Panc1 (cell line): ENCODE measurements around the gene CD34. TPM values are rescaled to one million over a fixed set of nuclear protein-coding genes. Genes with fewer than 3 reads are reported as not detected.

Experiments
- ATAC-seq: fragments of 200-7000 bp; cut with Tn5 transposase; 2 replicates; pipeline ENCODE4 v1.9.1; 2020; ENCODE audit warnings: mild to moderate bottlenecking, moderate library complexity
- BruUV-seq: library from RNA; stranded (reverse); fragments of 400-500 nt; replicated peaks from 2 replicates; lab custom pipeline; 2021; lab: Mats Ljungman, UMichigan
- CTCF ChIA-PET: fragments of 300-600 bp; sonication (Branson Sonifier 250); formaldehyde crosslinking; loops from one replicate; lab custom pipeline; 2022; ENCODE audit warnings: antibody characterized with exemption; lab: Charles Lee
- POLR2A ChIA-PET: fragments of 300-600 bp; sonication (Branson Sonifier 250); formaldehyde crosslinking; loops from one replicate; lab custom pipeline; 2022; ENCODE audit warnings: antibody characterized with exemption; lab: Charles Lee
- DNase-seq: peaks from one replicate; pipeline ENCODE4 v3.0.0-alpha.2; 2010; ENCODE audit warnings: low read depth, low spot score
- H3K27ac ChIP-seq: 2 replicates; pipeline ENCODE4 v1.5.1; 2011; ENCODE audit warnings: mild to moderate bottlenecking, low read length, inconsistent platforms
- H3K27me3 ChIP-seq: fragments of 200-500 bp; sonication (Bioruptor generic); 2 replicates; pipeline ENCODE4 v1.6.0; 2014; ENCODE audit warnings: low read length, inconsistent platforms; ENCODE audit not compliant: control insufficient read depth, insufficient read depth
- H3K36me3 ChIP-seq: fragments of 200-500 bp; sonication (Bioruptor generic); 2 replicates; pipeline ENCODE4 v1.5.1; 2014; ENCODE audit warnings: inconsistent platforms, mild to moderate bottlenecking, low read length, moderate library complexity; ENCODE audit not compliant: control insufficient read depth, insufficient read depth
- H3K4me1 ChIP-seq: 2 replicates; pipeline ENCODE4 v1.5.1; 2011; ENCODE audit warnings: inconsistent platforms, mild to moderate bottlenecking, low read length, moderate library complexity; ENCODE audit not compliant: control insufficient read depth, insufficient read depth
- H3K4me3 ChIP-seq, 2 experiments: 2 replicates each; pipeline ENCODE4 v1.5.1; 2011 to 2012; ENCODE audit warnings: low read depth in 2 of 2, low read length in 2 of 2, mild to moderate bottlenecking in 2 of 2, inconsistent platforms in 1 of 2, moderate library complexity in 1 of 2
- H3K9me3 ChIP-seq: fragments of 200-500 bp; sonication (Bioruptor generic); 2 replicates; pipeline ENCODE4 v1.5.1; 2014; ENCODE audit warnings: low read depth, mild to moderate bottlenecking, inconsistent platforms, low read length, moderate library complexity; ENCODE audit not compliant: control insufficient read depth, insufficient read depth
- POLR2AphosphoS5 ChIP-seq: IDR thresholded peaks from 2 replicates; pipeline ENCODE4 v1.6.1; 2012; ENCODE audit warnings: mild to moderate bottlenecking, low read depth, low read length, moderate library complexity
- SIN3A ChIP-seq: IDR thresholded peaks from 2 replicates; pipeline ENCODE4 v1.6.1; 2012; ENCODE audit warnings: low read depth, mild to moderate bottlenecking, low read length, moderate library complexity, borderline replicate concordance; ENCODE audit not compliant: insufficient read depth
- TCF7L2 ChIP-seq: IDR thresholded peaks from 2 replicates; pipeline ENCODE4 v1.6.1; 2011; ENCODE audit warnings: mild to moderate bottlenecking, low read depth, low read length, inconsistent platforms
- in situ Hi-C: cut with HindIII; loops from 2 replicates; pipeline ENCODE4 v1.10.0; 2016; ENCODE audit warnings: low sequenced_read_pairs, low pct_unique_long_range_greater_than_20kb
- intact Hi-C: fragments of 100-400 bp; cut with micrococcal nuclease; formaldehyde crosslinking; loops from one replicate; pipeline ENCODE4 v1.10.0; 2022; ENCODE audit not compliant: unreplicated experiment
- total RNA-seq: library from RNA; stranded (reverse); gene quantifications from one replicate; pipeline ENCODE4 v1.2.1, GENCODE V29; 2021; ENCODE audit not compliant: unreplicated experiment
- TF ChIP-seq, protein P1 (sequence below): fragments of 450-650 bp; IDR thresholded peaks from 2 replicates; pipeline ENCODE4 v1.5.1; 2017; ENCODE audit warnings: mild to moderate bottlenecking
- TF ChIP-seq, protein P2 (sequence below), 2 experiments: IDR thresholded peaks; 2 replicates each; pipeline ENCODE4 v1.6.1; 2011 to 2012; ENCODE audit warnings: low read depth in 2 of 2, control low read depth in 1 of 2, low read length in 1 of 2, mild to moderate bottlenecking in 1 of 2, moderate library complexity in 1 of 2; ENCODE audit not compliant: insufficient read depth in 1 of 2

The CD34 gene
- total RNA-seq, 1 experiment from 2014 or later: 0.15 TPM

DNA sequence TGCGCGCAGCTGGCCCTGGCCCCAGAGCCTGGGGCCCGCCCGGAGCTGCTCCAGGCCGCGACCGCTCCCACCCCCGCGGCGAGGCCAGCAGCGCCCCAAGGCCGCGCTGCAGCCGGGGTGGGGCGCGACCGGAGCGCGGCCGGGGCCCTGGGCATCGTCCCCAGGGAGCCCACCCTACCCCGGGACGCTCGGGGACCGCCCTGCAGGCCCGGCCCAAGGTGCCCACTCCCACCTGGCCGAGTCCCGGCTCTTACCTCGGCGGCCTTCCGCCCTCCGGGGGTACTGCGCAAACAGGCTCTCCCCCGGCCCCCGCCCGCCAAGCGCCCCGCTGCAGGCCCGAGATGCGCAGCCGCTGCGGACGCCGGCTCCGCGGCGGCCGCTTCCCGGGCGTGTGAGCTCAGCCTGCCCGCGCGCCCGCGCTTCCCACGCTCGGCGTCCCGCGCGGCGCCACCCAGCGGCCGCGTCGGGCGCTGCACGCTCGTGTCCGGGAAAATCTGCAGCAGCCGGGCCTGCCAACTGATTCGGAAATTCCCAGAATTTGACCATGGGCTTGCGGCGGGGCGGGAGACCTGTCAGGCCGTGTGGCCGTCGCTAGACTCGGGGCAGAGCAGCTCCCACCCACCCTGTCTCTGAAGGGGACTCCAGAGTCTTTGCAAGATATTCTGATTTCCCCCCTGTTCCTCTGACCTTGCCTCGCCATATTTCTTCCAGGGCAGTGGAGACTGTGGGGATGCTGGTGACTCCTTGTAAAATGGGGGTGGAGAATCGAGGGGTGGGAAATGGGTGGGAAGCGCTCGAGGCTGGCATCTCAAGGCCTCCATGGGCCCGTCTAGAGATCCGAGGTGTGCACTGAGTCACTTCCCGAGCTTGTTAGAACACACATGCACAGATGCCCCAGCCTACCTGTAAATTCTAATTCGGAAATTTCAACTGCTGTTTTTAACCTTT is 41.9 kb downstream of the CD34 start:
- no TSS peak for BruUV-seq
- Histone ChIP-seq H3K4me3 (peak overlapping the region; percentile 60 to 62), H3K27me3 (0 out of 2 replicates have a peak, but pooled peaks cover 2% of the 10 kb centered on the region), H3K9me3 (no peaks in the 10 kb centered on the region), H3K27ac (peak overlapping the region; percentile 66; the same call in 1 of the 2 replicates), H3K4me1 (peaks cover 5% of the 10 kb centered on the region; the same call in 1 of the 2 replicates), H3K36me3 (no peaks in the 10 kb centered on the region)
- ChIA-PET POLR2A (interaction anchor here (0.6 to 0.7 kb wide), 2 partner anchors 27 to 333 kb away, joined by 3 read pairs; no protein-coding TSS in a partner anchor), CTCF (interaction anchor here (0.6 to 1.3 kb wide), 6 partner anchors 29 to 306 kb away, joined by 3 to 13 read pairs (median 4); no protein-coding TSS in a partner anchor)
- intact Hi-C loops: loop anchor here (1.0 kb wide), 1 partner anchor 41 kb away; no protein-coding TSS in a partner anchor
- ATAC-seq (peak; percentile 92), DNase-seq (no peak)
- TF ChIP-seq, protein P1, sequence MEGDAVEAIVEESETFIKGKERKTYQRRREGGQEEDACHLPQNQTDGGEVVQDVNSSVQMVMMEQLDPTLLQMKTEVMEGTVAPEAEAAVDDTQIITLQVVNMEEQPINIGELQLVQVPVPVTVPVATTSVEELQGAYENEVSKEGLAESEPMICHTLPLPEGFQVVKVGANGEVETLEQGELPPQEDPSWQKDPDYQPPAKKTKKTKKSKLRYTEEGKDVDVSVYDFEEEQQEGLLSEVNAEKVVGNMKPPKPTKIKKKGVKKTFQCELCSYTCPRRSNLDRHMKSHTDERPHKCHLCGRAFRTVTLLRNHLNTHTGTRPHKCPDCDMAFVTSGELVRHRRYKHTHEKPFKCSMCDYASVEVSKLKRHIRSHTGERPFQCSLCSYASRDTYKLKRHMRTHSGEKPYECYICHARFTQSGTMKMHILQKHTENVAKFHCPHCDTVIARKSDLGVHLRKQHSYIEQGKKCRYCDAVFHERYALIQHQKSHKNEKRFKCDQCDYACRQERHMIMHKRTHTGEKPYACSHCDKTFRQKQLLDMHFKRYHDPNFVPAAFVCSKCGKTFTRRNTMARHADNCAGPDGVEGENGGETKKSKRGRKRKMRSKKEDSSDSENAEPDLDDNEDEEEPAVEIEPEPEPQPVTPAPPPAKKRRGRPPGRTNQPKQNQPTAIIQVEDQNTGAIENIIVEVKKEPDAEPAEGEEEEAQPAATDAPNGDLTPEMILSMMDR: peak; percentile 98
- TF ChIP-seq, protein P2, sequence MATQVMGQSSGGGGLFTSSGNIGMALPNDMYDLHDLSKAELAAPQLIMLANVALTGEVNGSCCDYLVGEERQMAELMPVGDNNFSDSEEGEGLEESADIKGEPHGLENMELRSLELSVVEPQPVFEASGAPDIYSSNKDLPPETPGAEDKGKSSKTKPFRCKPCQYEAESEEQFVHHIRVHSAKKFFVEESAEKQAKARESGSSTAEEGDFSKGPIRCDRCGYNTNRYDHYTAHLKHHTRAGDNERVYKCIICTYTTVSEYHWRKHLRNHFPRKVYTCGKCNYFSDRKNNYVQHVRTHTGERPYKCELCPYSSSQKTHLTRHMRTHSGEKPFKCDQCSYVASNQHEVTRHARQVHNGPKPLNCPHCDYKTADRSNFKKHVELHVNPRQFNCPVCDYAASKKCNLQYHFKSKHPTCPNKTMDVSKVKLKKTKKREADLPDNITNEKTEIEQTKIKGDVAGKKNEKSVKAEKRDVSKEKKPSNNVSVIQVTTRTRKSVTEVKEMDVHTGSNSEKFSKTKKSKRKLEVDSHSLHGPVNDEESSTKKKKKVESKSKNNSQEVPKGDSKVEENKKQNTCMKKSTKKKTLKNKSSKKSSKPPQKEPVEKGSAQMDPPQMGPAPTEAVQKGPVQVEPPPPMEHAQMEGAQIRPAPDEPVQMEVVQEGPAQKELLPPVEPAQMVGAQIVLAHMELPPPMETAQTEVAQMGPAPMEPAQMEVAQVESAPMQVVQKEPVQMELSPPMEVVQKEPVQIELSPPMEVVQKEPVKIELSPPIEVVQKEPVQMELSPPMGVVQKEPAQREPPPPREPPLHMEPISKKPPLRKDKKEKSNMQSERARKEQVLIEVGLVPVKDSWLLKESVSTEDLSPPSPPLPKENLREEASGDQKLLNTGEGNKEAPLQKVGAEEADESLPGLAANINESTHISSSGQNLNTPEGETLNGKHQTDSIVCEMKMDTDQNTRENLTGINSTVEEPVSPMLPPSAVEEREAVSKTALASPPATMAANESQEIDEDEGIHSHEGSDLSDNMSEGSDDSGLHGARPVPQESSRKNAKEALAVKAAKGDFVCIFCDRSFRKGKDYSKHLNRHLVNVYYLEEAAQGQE (IDR thresholded peaks at IDR 0.05; ENCODE audit: insufficient read depth in 1 of 2, low read depth in 2 of 2, low read length in 1 of 2): no peak
- in situ Hi-C loops: no loop called here

DNA sequence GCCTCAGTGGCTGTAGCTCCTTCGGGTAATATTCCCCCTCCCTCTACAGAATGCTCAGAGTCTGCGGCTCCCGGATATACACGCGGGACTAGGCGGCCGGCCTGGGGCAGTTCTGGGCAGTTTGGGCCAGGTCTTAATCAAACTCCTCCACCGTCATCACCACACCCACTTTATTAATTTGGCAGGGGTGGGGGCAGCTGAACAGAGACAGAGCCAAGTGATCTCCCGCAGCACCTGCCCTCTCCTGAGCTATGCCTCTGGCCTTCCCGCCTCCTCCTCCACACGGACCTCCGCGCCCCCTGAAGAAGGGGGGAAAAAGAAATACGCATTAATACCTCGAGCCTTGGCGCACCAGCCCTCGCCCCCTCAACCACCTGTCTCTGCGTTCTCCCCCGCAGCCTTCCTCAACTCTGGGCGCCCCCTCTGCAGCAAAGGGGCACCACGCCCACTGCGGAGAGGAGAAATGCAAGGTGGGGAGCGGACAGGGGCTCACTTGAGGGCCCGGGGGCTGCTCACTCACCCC is 42.6 kb downstream of the CD34 start:
- peak overlapping the region; percentile 60 to 62 for H3K4me3 ChIP-seq
- in situ Hi-C loops (no loop called here), intact Hi-C loops (no loop called here)
- peak; percentile 29 for ATAC-seq
- H3K4me1 ChIP-seq: peaks cover 5% of the 10 kb centered on the region; the same call in 1 of the 2 replicates
- H3K36me3 ChIP-seq: no peaks in the 10 kb centered on the region
- DNase-seq: no peak
- H3K27me3 ChIP-seq: no peaks in the 10 kb centered on the region
- CTCF ChIA-PET: interaction anchor here (0.6 to 1.3 kb wide), 6 partner anchors 40 to 95 kb away, joined by 3 to 13 read pairs (median 4); no protein-coding TSS in a partner anchor
- no TSS peak for BruUV-seq
- POLR2A ChIA-PET: no interaction called here
- no peak for TF ChIP-seq SIN3A
- no peak for TF ChIP-seq POLR2AphosphoS5
- TF ChIP-seq, protein P2 (IDR thresholded peaks at IDR 0.05; ENCODE audit: insufficient read depth in 1 of 2, low read depth in 2 of 2, low read length in 1 of 2): no peak
- TF ChIP-seq, protein P1: no peak
- TF ChIP-seq TCF7L2: no peak
- H3K9me3 ChIP-seq: no peaks in the 10 kb centered on the region
- H3K27ac ChIP-seq: no peak overlapping the region
